ENCODE results near the gene ASIC4. TPM values are rescaled to one million over a fixed set of nuclear protein-coding genes. Genes with fewer than 3 reads are reported as not detected.

Gene ASIC4
- total RNA-seq, 1 experiment from 2014 or later = 0.79 TPM

- TF ChIP-seq CDX4 (CRISPR knock-in tag; IDR thresholded peaks at IDR 0.05; ENCODE audit: borderline replicate concordance) = no peak
Measured at GRCh38 chr2:219505585-219505984, 8.7 kb upstream of the ASIC4 start (continued).

GRCh38 chr2:219506153-219506801 is 8.0 kb upstream of the ASIC4 start:
- H3K4me1 Mint-ChIP-seq = peaks cover 64% of the 10 kb centered on the region
- H3K4me3 Mint-ChIP-seq = peak overlapping the region; percentile 49
- DNase-seq (ENCODE audit: low spot score) (no peak), ATAC-seq (no peak)
- CTCF ChIA-PET = interaction anchor here (1.1 to 41.3 kb wide), 9 partner anchors 13 to 228 kb away, joined by 4 to 2316 read pairs (median 10); partner anchors contain the start of genes GMPPA and SPEG
- peak overlapping the region; percentile 99 for H3K27ac Mint-ChIP-seq
- POLR2A ChIA-PET = interaction anchor here (0.7 to 2.5 kb wide), 4 partner anchors 9 to 20 kb away, joined by 3 to 19 read pairs (median 3); partner anchors contain the start of gene GMPPA
- no peak for TF ChIP-seq ZNF423 (CRISPR knock-in tag; IDR thresholded peaks at IDR 0.05)
- TF ChIP-seq MXD4 (CRISPR knock-in tag; IDR thresholded peaks at IDR 0.05; ENCODE audit: borderline replicate concordance) = no peak
- no peak for TF ChIP-seq ZNF671 (CRISPR knock-in tag; IDR thresholded peaks at IDR 0.05)
- 0 out of 2 replicates have a peak, but pooled peaks have one; percentile 12 for TF ChIP-seq FOXK1 (CRISPR knock-in tag; IDR thresholded peaks at IDR 0.05)
- H3K36me3 Mint-ChIP-seq = peaks cover 14% of the 10 kb centered on the region
- H3K27me3 Mint-ChIP-seq (ENCODE audit: low read depth) = peaks cover 9% of the 10 kb centered on the region
- no peaks in the 10 kb centered on the region for H3K9me3 Mint-ChIP-seq

- CTCF ChIA-PET = interaction anchor here (1.1 to 41.3 kb wide), 10 partner anchors 13 to 229 kb away, joined by 4 to 2316 read pairs (median 10); partner anchors contain the start of genes GMPPA and SPEG
- TF ChIP-seq GRHL2 (CRISPR knock-in tag; IDR thresholded peaks at IDR 0.05; ENCODE audit: insufficient replicate concordance, severe bottlenecking) (no peak), FOXK1 (CRISPR knock-in tag; IDR thresholded peaks at IDR 0.05) (0 out of 2 replicates have a peak, but pooled peaks have one; percentile 2), ZNF423 (CRISPR knock-in tag; IDR thresholded peaks at IDR 0.05) (no peak), STAT6 (CRISPR knock-in tag; conservative IDR thresholded peaks at IDR 0.05; ENCODE audit: low read depth) (0 out of 2 replicates have a peak, but pooled peaks have one; percentile 0), TEAD4 (CRISPR knock-in tag; IDR thresholded peaks at IDR 0.05) (no peak), USF2 (CRISPR knock-in tag; IDR thresholded peaks at IDR 0.05) (peak; percentile 28), FOXP1 (CRISPR knock-in tag; IDR thresholded peaks at IDR 0.05; ENCODE audit: borderline replicate concordance) (peak; percentile 35; the same call in 1 of the 2 replicates), CREM (CRISPR knock-in tag; IDR thresholded peaks at IDR 0.05) (0 out of 2 replicates have a peak, but pooled peaks have one; percentile 53), NFE2L1 (CRISPR knock-in tag; IDR thresholded peaks at IDR 0.05) (0 out of 2 replicates have a peak, but pooled peaks have one; percentile 65), MAX (CRISPR knock-in tag; IDR thresholded peaks at IDR 0.05) (peak; percentile 65; the same call in 1 of the 2 replicates), EMX1 (CRISPR knock-in tag; IDR thresholded peaks at IDR 0.05) (no peak), MYBL2 (CRISPR knock-in tag; IDR thresholded peaks at IDR 0.05) (no peak), E2F4 (CRISPR knock-in tag; IDR thresholded peaks at IDR 0.05; ENCODE audit: borderline replicate concordance, low read depth) (no peak), TP53 (CRISPR knock-in tag; IDR thresholded peaks at IDR 0.05) (0 out of 2 replicates have a peak, but pooled peaks have one; percentile 28)
- Mint-ChIP-seq H3K27ac (peak overlapping the region; percentile 99), H3K4me1 (peaks cover 62% of the 10 kb centered on the region), H3K9me3 (no peaks in the 10 kb centered on the region), H3K27me3 (ENCODE audit: low read depth) (peaks cover 13% of the 10 kb centered on the region), H3K4me3 (peak overlapping the region; percentile 49), H3K36me3 (peaks cover 14% of the 10 kb centered on the region)
- ATAC-seq (peak; percentile 35), DNase-seq (ENCODE audit: low spot score) (peak; percentile 70)
- POLR2A ChIA-PET = interaction anchor here (0.7 to 2.5 kb wide), 8 partner anchors 9 to 229 kb away, joined by 3 to 19 read pairs (median 3); partner anchors contain the start of genes CHPF, GMPPA and TMEM198
Measured at GRCh38 chr2:219506802-219507526, 7.3 kb upstream of the ASIC4 start.

Measured in WTC11 (cell line).